Upper lobe of right lung (tissue), 1 donor: ENCODE measurements around the gene GPR155. TPM values are rescaled to one million over a fixed set of nuclear protein-coding genes. Genes with fewer than 3 reads are reported as not detected.

Experiments
- ATAC-seq: fragments of 200-7000 bp; cut with Tn5 transposase; one replicate; pipeline ENCODE4 v1.9.1; 2020; ENCODE audit warnings: mild to moderate bottlenecking, moderate library complexity
- DNase-seq: peaks from one replicate; pipeline ENCODE4 v3.0.0-alpha.2; 2020
- H3K27ac ChIP-seq: fragments of 200-600 bp; one replicate; pipeline ENCODE4 v1.8.0; 2022
- H3K27me3 ChIP-seq: fragments of 200-600 bp; one replicate; pipeline ENCODE4 v1.8.0; 2022; ENCODE audit warnings: mild to moderate bottlenecking
- H3K36me3 ChIP-seq: fragments of 200-600 bp; one replicate; pipeline ENCODE4 v1.8.0; 2022
- H3K4me1 ChIP-seq: fragments of 200-600 bp; one replicate; pipeline ENCODE4 v1.8.0; 2022
- H3K4me3 ChIP-seq: fragments of 200-600 bp; one replicate; pipeline ENCODE4 v1.8.0; 2022; ENCODE audit warnings: mild to moderate bottlenecking
- H3K9me3 ChIP-seq: fragments of 200-600 bp; one replicate; pipeline ENCODE4 v1.8.0; 2022
- intact Hi-C: fragments of 100-400 bp; cut with DNase I; formaldehyde crosslinking; loops from one replicate; pipeline ENCODE4 v1.11.0; 2022
- total RNA-seq: library from RNA; stranded (reverse); fragmentation: NEBNext Ultra II Directional; extraction: Animal tissue kit (Norgen Biotek cat#: 25700); gene quantifications from one replicate; pipeline ENCODE4 v1.2.1, GENCODE V29; 2021
- TF ChIP-seq, protein P1 (sequence below): fragments of 200-600 bp; IDR thresholded peaks from one replicate; pipeline ENCODE4 v1.8.0; 2022; ENCODE audit warnings: antibody characterized with exemption
- donor health status: DM: no; HTN: yes; CAD: no; lungs with severe emphysema.

The GPR155 gene
- total RNA-seq, 1 donor from 2014 or later, result 6.3 TPM

DNA sequence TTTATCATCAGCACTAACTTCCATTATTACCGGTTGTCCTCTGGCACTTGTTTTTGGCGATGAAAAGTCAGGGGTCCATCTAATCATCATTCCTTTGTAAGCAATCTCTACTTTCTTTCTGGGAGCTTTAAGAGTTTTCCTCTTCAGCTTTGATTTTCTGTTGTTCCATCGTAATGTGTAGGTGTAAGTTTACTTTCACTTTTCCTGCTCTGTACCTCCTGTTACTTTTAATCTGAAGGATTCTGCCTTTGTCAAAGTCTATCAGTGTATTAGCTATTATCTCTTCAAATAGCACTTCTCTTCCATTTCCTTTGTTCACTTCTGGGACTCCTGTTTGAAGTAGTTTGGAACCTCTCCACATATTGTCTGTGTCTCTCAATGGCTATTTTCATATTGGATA lies 25.5 kb upstream of the GPR155 start:
- peaks cover 7% of the 10 kb centered on the region for H3K9me3 ChIP-seq
- no peaks in the 10 kb centered on the region for H3K27me3 ChIP-seq
- ATAC-seq (no peak), DNase-seq (no peak)
- intact Hi-C loops, result no loop called here
- no peak overlapping the region for H3K27ac ChIP-seq
- H3K4me3 ChIP-seq, result no peak overlapping the region
- no peaks in the 10 kb centered on the region for H3K36me3 ChIP-seq
- TF ChIP-seq, protein P1, sequence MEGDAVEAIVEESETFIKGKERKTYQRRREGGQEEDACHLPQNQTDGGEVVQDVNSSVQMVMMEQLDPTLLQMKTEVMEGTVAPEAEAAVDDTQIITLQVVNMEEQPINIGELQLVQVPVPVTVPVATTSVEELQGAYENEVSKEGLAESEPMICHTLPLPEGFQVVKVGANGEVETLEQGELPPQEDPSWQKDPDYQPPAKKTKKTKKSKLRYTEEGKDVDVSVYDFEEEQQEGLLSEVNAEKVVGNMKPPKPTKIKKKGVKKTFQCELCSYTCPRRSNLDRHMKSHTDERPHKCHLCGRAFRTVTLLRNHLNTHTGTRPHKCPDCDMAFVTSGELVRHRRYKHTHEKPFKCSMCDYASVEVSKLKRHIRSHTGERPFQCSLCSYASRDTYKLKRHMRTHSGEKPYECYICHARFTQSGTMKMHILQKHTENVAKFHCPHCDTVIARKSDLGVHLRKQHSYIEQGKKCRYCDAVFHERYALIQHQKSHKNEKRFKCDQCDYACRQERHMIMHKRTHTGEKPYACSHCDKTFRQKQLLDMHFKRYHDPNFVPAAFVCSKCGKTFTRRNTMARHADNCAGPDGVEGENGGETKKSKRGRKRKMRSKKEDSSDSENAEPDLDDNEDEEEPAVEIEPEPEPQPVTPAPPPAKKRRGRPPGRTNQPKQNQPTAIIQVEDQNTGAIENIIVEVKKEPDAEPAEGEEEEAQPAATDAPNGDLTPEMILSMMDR, result no peak
- H3K4me1 ChIP-seq, result no peaks in the 10 kb centered on the region

DNA sequence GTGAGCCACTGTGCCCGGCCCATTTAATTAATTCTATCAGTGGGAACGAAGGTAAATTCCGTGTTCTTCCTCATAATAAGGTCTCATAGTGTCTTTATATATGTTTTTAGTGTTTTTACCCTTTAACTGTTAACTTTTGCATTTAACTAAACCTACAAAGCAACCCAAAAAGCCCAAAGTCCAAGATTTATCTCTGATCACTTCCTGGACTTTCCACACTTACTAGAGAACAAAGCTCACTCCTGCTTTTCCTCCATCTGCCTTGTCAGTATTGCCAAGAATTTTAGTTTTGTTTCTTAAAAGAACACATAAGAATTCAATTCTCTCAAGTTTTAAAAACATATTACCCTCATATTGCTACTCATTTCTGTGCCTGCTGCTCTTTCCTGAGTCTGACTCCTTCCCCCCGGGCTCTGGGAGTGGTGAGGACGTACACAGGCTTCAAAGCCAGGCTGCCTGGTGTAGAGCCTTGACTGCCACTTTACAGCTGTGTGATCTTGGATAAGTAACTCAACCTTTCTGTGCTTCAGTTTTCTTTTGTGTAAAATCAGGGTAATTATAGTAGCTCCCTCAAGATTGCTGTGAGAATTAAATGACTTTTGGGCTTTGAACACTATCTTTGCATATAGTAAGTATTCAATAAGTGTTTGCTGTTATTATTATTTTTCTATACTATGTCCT lies 24.9 kb upstream of the GPR155 start:
- DNase-seq (no peak), ATAC-seq (no peak)
- TF ChIP-seq, protein P1, result no peak
- intact Hi-C loops, result no loop called here
- Histone ChIP-seq H3K36me3 (no peaks in the 10 kb centered on the region), H3K4me3 (no peak overlapping the region), H3K27ac (no peak overlapping the region), H3K27me3 (no peaks in the 10 kb centered on the region), H3K4me1 (no peaks in the 10 kb centered on the region), H3K9me3 (peaks cover 7% of the 10 kb centered on the region)

DNA sequence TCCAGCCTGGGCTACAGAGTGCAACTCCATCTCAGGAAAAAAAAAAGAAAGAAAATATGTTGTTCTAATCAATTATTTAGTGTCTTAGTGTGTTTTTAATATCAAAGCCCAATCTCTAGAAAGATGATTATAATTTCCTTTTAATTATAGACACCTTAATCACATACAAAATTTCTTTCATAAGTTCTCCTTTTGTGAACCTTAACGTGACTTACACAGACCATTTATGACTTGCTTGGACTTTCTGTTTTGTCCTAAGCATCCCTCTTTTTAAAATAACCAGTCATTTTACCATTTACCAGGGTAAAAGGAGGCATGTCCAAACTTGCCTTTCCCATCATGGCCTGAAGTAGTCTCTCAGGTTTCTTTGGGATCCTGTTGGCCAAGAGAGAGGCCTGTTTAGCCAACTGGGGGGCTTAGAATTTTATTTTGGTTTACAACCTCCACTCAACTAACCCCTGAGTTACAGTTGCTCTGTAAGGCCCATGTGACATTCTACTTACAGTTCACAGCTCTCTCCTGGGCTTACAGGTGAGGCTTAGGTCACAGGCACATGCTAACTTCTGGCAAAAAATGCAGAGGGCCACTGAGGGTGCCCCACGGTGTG lies 23.9 kb upstream of the GPR155 start:
- TF ChIP-seq, protein P1, result no peak
- no peak for ATAC-seq
- H3K9me3 ChIP-seq, result peaks cover 7% of the 10 kb centered on the region
- H3K4me3 ChIP-seq, result no peak overlapping the region
- no peak for DNase-seq
- no peak overlapping the region for H3K27ac ChIP-seq
- no peaks in the 10 kb centered on the region for H3K27me3 ChIP-seq
- intact Hi-C loops, result no loop called here
- no peaks in the 10 kb centered on the region for H3K4me1 ChIP-seq
- H3K36me3 ChIP-seq, result no peaks in the 10 kb centered on the region

DNA sequence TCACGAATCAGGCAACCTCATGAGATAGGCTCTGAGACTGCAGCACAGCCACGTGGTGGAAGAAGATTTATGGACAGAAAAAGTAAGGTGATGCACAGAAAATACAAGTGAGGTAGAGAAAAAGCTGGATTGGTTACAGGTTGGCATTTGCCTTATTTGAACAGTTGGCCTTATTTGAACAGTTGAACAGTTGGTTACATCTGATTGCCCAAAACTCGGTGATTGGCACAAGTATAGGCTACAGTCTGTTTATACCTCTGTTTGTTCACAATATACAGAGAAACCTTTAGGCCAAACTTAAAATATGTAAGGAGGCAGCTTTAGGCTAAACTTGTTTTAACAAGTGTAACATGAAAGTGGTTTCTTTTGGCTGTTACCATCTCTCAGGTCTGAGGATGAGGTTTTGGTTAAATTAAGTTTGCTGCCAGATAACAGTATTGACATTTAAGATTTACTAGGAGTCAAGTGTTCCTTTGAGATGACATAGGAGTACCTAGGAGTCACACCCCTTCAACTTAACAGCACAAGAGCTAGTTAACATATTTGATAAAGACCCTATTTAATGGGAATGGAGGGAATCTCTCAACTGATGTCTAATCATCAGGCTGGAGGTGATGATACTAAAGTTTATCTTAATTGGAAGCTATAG lies 16.5 kb upstream of the GPR155 start:
- TF ChIP-seq, protein P1, result no peak
- no peak overlapping the region for H3K27ac ChIP-seq
- H3K4me3 ChIP-seq, result no peak overlapping the region
- no peaks in the 10 kb centered on the region for H3K27me3 ChIP-seq
- H3K9me3 ChIP-seq, result no peaks in the 10 kb centered on the region
- intact Hi-C loops, result no loop called here
- no peaks in the 10 kb centered on the region for H3K4me1 ChIP-seq
- no peak for ATAC-seq
- H3K36me3 ChIP-seq, result no peaks in the 10 kb centered on the region
- no peak for DNase-seq

DNA sequence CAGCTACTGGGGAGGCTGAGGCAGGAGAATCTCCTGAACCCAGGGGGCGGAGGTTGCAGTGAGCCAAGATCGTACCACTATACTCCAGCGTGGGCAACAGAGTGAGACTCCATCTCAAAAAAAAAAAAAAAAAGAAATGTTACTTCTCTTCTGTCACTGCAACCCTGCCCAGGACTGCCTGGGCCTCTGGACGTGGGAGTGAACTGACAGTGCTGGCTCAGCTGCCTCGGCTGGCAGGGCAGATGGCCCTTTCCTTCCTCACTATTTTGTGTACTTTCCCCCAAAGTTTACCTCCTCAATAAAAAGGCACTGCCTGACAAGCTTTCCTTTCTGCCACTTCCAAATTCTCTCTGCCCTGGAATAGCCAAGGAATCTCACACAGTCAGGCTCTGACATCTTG lies 12.5 kb upstream of the GPR155 start:
- Histone ChIP-seq H3K27me3 (no peaks in the 10 kb centered on the region), H3K4me3 (no peak overlapping the region), H3K9me3 (no peaks in the 10 kb centered on the region), H3K4me1 (no peaks in the 10 kb centered on the region), H3K27ac (no peak overlapping the region), H3K36me3 (no peaks in the 10 kb centered on the region)
- ATAC-seq, result peak; percentile 39
- no peak for DNase-seq
- intact Hi-C loops, result no loop called here
- TF ChIP-seq, protein P1, result no peak
